Activated CD4-positive, alpha-beta T cell treated with anti-CD3 and anti-CD28 coated beads for 4 hours (primary cell): Measurements from ENCODE around the gene PCDHGA8.
"Not testable (repeated sequence)": the region's sequence is repeated elsewhere in the genome, so short reads cannot be mapped to it uniquely, and the experiment has no call there.

ENCODE experiments used
- DNase-seq, 2 donors: peaks; one replicate each; pipeline ENCODE4 v3.0.0-alpha.2; 2020

The PCDHGA8 gene

DNA sequence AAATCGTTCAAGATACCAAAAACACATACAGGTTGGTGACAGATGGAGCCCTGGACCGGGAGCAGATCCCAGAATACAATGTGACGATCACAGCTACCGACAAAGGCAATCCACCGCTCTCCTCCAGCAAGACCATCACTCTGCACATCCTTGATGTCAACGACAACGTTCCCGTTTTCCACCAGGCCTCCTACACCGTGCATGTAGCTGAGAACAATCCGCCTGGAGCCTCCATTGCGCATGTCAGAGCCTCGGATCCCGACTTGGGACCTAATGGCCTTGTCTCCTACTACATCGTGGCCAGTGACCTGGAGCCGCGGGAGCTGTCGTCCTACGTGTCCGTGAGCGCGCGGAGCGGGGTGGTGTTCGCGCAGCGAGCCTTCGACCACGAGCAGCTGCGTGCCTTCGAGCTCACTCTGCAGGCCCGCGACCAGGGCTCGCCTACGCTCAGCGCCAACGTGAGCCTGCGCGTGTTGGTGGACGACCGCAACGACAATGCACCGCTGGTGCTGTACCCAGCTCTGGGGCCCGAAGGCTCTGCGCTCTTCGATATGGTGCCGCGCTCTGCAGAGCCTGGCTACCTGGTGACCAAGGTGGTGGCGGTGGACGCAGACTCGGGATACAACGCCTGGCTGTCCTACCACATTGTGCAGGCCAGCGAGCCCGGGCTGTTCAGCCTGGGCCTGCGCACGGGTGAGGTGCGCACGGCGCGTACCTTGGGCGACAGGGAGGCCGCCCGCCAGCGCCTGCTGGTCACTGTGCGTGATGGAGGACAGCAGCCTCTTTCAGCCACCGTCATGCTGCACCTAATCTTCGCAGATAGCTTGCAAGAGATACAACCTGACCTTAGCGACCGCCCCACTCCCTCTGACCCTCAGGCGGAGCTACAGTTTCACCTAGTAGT is 20.6 kb upstream of the PCDHGA8 start:
- DNase-seq, result no peak

- DNase-seq, result no peak
Measured at GRCh38 chr5:141373673-141374317, 18.6 kb upstream of the PCDHGA8 start, which contains the start of gene PCDHGA6. PCDHGA6 (plus strand) TSS chr5:141373891; CDS start chr5:141374084, 193 bp downstream.

GRCh38 chr5:141374627-141375026 is 17.8 kb upstream of the PCDHGA8 start:
- DNase-seq, result no peak

- DNase-seq, result not testable (repeated sequence)
Measured at GRCh38 chr5:141375444-141376155, 16.8 kb upstream of the PCDHGA8 start.

DNA sequence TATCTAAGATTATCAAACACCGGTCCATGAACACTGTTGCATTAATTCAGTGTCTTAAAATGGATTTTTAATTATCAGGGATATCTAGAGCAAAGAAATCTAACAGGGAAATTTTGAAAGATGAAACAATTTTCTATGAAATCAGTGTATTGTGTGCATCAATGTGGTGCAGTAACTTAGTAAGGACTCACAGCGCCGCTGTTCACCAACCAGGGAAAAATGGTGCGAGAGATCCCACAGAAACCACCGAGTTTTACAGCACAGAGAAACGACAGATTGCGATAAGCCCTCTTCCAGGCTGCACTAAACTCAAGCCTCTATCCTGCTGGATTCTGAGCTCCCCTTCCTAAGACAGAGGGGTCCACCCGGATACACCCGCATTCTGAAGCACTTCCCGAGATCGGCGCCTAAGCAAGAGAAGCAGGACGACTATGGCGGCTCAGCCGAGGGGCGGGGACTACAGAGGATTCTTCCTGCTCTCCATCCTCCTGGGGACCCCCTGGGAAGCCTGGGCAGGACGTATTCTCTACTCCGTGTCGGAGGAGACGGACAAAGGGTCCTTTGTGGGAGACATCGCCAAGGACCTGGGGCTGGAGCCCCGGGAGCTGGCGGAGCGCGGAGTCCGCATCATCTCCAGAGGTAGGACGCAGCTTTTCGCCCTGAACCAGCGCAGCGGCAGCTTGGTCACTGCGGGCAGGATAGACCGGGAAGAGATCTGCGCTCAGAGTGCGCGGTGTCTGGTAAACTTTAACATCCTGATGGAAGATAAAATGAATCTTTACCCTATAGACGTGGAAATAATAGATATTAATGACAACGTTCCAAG is 9.8 kb upstream of the PCDHGA8 start, which contains the start of gene PCDHGA7:
Gene PCDHGA7 (plus strand): TSS at position 274 of the 826 bp plus-strand sequence. CDS start 158 bp downstream, at position 432.
- no peak for DNase-seq

GRCh38 chr5:141383345-141383744 is 9.1 kb upstream of the PCDHGA8 start:
- no peak for DNase-seq

DNA sequence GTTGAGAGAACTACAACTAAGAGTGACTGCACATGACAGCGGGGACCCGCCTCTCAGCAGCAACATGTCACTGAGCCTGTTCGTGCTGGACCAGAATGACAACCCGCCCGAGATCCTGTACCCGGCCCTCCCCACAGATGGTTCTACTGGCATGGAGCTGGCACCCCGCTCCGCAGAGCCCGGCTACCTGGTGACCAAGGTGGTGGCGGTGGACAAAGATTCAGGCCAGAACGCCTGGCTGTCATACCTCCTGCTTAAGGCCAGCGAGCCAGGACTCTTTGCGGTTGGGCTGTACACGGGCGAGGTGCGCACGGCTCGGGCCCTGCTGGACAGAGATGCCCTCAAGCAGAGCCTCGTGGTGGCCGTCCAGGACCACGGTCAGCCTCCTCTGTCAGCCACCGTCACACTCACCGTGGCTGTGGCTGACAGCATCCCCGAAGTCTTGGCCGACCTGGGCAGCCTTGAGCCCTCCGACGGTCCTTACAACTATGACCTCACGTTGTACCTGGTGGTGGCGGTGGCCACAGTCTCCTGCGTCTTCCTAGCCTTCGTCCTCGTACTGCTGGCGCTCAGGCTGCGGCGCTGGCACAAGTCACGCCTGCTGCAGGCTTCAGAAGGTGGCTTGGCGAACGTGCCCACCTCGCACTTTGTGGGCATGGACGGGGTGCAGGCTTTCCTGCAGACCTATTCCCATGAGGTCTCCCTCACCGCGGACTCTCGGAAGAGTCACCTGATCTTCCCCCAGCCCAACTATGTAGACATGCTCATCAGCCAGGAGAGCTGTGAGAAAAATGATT is 7.8 kb upstream of the PCDHGA8 start:
- no peak for DNase-seq

DNA sequence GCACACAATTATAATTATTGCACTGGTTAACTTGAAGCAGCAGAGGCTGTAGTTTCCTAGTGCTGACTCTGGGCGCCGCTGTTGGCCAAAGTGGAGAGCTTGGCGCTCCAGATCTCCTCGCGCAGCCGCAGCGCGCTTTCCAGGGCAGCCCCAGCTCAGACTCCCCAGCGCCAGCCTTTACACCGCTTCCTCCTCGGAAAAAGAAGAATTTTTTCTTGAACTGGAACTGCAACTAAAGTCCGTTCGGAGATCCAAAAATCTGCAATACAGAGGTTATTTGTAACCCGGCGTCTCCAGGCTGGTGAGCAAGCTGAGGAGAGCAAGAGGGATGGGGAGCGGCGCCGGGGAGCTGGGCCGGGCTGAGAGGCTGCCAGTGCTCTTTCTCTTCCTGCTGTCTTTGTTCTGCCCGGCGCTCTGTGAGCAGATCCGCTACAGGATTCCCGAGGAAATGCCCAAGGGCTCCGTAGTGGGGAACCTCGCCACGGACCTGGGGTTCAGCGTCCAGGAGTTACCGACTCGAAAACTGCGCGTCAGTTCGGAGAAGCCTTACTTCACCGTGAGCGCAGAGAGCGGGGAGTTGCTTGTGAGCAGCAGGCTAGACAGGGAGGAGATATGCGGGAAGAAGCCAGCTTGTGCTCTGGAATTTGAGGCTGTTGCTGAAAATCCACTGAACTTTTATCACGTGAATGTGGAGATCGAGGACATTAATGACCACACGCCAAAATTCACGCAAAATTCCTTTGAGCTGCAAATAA is 4.7 kb upstream of the PCDHGA8 start, which contains the start of gene PCDHGB4:
Gene PCDHGB4 (plus strand): TSS at position 142 of the 755 bp plus-strand sequence. CDS start 187 bp downstream, at position 329.
- DNase-seq, result not testable (repeated sequence)

- no peak for DNase-seq
Measured at GRCh38 chr5:141388661-141389060, 3.8 kb upstream of the PCDHGA8 start.

DNA sequence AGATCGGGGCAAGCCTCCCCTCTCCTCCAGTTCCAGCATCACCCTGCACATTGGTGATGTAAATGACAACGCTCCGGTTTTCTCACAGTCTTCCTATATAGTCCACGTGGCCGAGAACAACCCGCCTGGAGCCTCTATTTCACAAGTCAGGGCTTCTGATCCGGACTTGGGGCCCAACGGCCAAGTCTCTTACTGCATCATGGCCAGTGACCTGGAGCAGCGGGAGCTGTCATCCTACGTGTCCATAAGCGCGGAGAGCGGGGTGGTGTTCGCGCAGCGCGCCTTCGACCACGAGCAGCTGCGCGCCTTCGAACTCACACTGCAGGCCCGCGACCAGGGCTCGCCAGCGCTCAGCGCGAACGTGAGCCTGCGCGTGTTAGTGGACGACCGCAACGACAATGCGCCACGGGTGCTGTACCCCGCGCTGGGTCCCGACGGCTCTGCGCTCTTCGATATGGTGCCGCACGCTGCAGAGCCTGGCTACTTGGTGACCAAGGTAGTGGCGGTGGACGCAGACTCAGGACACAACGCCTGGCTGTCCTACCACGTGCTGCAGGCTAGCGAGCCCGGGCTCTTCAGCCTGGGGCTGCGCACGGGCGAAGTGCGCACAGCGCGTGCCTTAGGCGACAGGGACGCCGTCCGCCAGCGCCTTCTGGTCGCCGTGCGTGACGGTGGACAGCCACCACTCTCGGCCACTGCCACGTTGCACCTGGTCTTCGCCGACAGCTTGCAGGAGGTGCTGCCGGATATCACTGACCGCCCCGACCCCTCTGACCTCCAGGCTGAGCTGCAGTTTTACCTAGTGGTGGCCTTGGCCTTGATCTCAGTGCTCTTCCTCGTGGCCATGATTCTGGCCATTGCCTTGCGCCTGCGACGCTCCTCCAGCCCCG is 3.0 kb upstream of the PCDHGA8 start:
- no peak for DNase-seq

DNA sequence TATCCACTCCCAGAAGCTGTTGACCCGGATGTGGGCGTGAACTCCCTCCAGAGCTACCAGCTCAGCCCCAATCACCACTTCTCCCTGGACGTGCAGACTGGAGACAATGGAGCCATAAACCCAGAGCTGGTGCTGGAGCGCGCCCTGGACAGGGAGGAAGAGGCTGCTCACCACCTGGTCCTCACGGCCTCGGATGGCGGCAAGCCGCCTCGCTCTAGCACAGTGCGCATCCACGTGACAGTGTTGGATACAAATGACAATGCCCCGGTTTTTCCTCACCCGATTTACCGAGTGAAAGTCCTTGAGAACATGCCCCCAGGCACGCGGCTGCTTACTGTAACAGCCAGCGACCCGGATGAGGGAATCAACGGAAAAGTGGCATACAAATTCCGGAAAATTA is 834 bp downstream of the PCDHGA8 start:
- no peak for DNase-seq

DNA sequence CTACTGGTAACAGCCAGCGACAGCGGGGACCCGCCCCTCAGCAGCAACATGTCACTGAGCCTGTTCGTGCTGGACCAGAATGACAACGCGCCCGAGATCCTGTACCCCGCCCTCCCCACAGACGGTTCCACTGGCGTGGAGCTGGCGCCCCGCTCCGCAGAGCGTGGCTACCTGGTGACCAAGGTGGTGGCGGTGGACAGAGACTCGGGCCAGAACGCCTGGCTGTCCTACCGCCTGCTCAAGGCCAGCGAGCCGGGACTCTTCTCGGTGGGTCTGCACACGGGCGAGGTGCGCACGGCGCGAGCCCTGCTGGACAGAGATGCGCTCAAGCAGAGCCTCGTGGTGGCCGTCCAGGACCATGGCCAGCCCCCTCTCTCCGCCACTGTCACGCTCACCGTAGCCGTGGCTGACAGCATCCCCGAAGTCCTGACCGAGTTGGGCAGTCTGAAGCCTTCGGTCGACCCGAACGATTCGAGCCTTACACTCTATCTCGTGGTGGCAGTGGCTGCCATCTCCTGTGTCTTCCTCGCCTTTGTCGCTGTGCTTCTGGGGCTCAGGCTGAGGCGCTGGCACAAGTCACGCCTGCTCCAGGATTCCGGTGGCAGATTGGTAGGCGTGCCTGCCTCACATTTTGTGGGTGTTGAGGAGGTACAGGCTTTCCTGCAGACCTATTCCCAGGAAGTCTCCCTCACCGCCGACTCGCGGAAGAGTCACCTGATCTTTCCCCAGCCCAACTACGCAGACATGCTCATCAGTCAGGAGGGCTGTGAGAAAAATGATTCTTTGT is 2.2 kb downstream of the PCDHGA8 start:
- DNase-seq, result not testable (repeated sequence)

GRCh38 chr5:141397756-141398551 is 5.5 kb downstream of the PCDHGA8 start, which contains the start of gene PCDHGB5:
PCDHGB5 (plus strand) TSS chr5:141397947; CDS start chr5:141398128, 181 bp downstream.
- not testable (repeated sequence) for DNase-seq

DNA sequence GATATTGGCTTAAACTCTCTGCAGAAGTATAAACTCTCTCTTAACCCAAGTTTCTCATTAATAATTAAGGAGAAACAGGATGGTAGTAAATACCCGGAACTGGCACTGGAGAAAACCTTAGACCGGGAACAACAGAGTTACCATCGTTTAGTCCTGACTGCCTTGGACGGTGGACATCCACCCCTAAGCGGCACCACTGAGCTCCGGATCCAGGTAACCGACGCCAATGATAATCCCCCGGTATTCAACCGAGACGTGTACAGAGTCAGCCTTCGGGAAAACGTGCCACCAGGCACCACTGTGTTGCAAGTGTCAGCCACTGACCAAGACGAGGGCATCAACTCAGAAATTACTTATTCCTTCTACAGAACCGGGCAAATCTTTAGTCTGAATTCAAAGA is 6.2 kb downstream of the PCDHGA8 start:
- no peak for DNase-seq

DNA sequence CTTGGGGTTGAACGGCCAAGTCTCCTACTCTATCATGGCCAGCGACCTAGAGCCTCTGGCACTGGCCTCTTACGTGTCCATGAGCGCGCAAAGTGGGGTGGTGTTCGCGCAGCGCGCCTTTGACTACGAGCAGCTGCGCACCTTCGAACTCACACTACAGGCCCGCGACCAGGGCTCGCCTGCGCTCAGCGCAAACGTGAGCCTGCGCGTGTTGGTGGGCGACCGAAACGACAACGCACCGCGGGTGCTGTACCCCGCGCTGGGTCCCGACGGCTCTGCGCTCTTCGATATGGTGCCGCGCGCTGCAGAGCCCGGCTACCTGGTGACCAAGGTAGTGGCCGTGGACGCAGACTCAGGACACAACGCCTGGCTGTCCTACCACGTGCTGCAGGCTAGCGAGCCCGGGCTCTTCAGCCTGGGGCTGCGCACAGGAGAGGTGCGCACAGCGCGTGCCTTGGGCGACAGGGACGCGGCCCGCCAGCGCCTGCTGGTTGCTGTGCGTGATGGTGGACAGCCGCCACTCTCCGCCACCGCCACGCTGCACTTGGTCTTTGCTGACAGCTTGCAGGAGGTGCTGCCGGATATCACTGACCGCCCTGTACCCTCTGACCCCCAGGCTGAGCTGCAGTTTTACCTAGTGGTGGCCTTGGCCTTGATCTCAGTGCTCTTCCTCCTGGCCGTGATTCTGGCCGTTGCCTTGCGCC is 7.3 kb downstream of the PCDHGA8 start:
- DNase-seq, result no peak

- DNase-seq, result no peak
Measured at GRCh38 chr5:141402553-141403243, 10.3 kb downstream of the PCDHGA8 start, which contains the start of gene PCDHGA9. PCDHGA9 (plus strand) TSS chr5:141402778; CDS start chr5:141402953, 175 bp downstream.
